ENCODE data around the gene SMYD3.

- TF ChIP-seq POLR2A (IDR thresholded peaks at IDR 0.05; ENCODE audit: low read length) (no peak), GATA1 (IDR thresholded peaks at IDR 0.05; ENCODE audit: low read depth, low read length) (no peak)
Observed at GRCh38 chr1:246002725-246003441, 504.2 kb downstream of the SMYD3 start.
